A549 (cell line): ENCODE results near the gene TMEM117.

ENCODE experiments used
- BHLHE40 ChIP-seq: IDR thresholded peaks from 2 replicates; pipeline ENCODE4 v1.6.1; 2012; ENCODE audit warnings: low read depth, low read length, inconsistent platforms
- EP300 ChIP-seq, 2 experiments: fragments of >200 bp; sonication (Bioruptor Twin); formaldehyde crosslinking; IDR thresholded peaks; 2 replicates in 1 of 2; 3 replicates in 1 of 2; pipeline ENCODE4 v1.6.1; 2016 to 2017
- HDAC2 ChIP-seq: fragments of 200-600 bp; sonication (generic); IDR thresholded peaks from 2 replicates; pipeline ENCODE4 v1.6.1; 2016
- KDM1A ChIP-seq: fragments of 200-600 bp; sonication (generic); IDR thresholded peaks from 2 replicates; pipeline ENCODE4 v1.6.1; 2016; ENCODE audit warnings: low read depth, mild to moderate bottlenecking
- KDM5A ChIP-seq: fragments of 200-600 bp; sonication (generic); IDR thresholded peaks from 2 replicates; pipeline ENCODE4 v1.6.1; 2016; ENCODE audit warnings: antibody characterized with exemption, mild to moderate bottlenecking
- MAFK ChIP-seq: fragments of 450-650 bp; IDR thresholded peaks from 2 replicates; pipeline ENCODE4 v1.6.1; 2014; ENCODE audit not compliant: partially characterized antibody
- MAX ChIP-seq: IDR thresholded peaks from 2 replicates; pipeline ENCODE4 v1.6.1; 2012
- MAZ ChIP-seq: fragments of 150-350 bp; IDR thresholded peaks from 2 replicates; pipeline ENCODE4 v1.6.1; 2014; ENCODE audit warnings: antibody characterized with exemption, low read depth, low read length, borderline replicate concordance
- POLR2A ChIP-seq: IDR thresholded peaks from 2 replicates; pipeline ENCODE4 v1.6.1; 2012; ENCODE audit warnings: mild to moderate bottlenecking, low read length
- RNF2 ChIP-seq: fragments of 200-600 bp; sonication (generic); IDR thresholded peaks from 2 replicates; pipeline ENCODE4 v1.6.1; 2016; ENCODE audit warnings: low read depth, mild to moderate bottlenecking, antibody characterized with exemption, moderate library complexity, borderline replicate concordance
- TP53 ChIP-seq: fragments of 250-450 bp; sonication (Bioruptor Pico); IDR thresholded peaks from 2 replicates; pipeline ENCODE4 v1.5.0; 2021; ENCODE audit warnings: mild to moderate bottlenecking, moderate library complexity
- TF ChIP-seq, protein P1 (sequence below): fragments of >200 bp; sonication (Bioruptor Twin); formaldehyde crosslinking; IDR thresholded peaks from 3 replicates; pipeline ENCODE4 v1.5.1; 2016
- TF ChIP-seq, protein P2 (sequence below): IDR thresholded peaks from 2 replicates; pipeline ENCODE4 v1.6.1; 2012; ENCODE audit warnings: low read depth, borderline replicate concordance

DNA sequence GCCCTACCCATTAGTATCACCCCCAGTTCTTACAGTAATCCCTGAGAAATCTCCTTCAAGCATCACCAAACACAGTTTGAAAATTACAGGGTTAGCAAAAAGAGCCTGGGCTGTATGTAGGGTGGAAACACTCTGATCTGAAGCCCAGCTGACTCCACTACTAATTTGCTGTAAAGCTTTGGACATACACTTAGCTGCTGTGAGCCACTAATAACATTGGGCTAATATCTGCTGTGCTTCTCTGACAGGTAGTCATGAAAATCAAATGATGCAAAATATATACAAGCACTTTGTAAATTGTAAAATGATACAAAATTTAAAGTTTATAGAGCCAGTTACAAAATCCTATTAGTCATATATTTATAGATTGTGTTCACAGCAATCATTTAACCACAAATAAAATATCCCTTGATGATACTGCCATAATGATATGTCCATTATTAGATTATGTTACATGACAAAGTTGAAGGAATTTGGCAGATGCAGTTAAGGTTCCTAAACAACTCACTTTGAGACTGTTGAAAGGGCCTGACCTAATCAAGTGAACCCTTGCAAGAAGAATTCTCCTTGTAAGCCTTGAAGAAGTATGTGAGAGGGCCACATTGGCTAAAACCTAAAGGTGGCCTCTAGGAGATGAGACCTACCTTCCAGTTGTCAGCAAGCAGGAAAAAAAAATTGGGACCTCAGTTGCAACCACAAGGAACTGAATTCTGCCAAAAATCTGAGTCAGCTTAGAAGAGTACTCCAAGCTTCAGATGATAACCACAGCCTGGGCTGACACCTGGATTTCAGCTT, 48.8 kb upstream of the TMEM117 start:
- TF ChIP-seq, protein P1, sequence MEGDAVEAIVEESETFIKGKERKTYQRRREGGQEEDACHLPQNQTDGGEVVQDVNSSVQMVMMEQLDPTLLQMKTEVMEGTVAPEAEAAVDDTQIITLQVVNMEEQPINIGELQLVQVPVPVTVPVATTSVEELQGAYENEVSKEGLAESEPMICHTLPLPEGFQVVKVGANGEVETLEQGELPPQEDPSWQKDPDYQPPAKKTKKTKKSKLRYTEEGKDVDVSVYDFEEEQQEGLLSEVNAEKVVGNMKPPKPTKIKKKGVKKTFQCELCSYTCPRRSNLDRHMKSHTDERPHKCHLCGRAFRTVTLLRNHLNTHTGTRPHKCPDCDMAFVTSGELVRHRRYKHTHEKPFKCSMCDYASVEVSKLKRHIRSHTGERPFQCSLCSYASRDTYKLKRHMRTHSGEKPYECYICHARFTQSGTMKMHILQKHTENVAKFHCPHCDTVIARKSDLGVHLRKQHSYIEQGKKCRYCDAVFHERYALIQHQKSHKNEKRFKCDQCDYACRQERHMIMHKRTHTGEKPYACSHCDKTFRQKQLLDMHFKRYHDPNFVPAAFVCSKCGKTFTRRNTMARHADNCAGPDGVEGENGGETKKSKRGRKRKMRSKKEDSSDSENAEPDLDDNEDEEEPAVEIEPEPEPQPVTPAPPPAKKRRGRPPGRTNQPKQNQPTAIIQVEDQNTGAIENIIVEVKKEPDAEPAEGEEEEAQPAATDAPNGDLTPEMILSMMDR = no peak
- TF ChIP-seq MAFK (no peak), MAZ (no peak), KDM5A (no peak), MAX (no peak), HDAC2 (no peak), POLR2A (no peak), TP53 (CRISPR knock-in tag) (no peak), EP300 (IDR thresholded peaks at IDR 0.05) (no peak), BHLHE40 (no peak), KDM1A (no peak), RNF2 (no peak)
- TF ChIP-seq, protein P2, sequence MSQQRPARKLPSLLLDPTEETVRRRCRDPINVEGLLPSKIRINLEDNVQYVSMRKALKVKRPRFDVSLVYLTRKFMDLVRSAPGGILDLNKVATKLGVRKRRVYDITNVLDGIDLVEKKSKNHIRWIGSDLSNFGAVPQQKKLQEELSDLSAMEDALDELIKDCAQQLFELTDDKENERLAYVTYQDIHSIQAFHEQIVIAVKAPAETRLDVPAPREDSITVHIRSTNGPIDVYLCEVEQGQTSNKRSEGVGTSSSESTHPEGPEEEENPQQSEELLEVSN = no peak
